Mucosa of stomach (tissue), 1 donor: Measurements from ENCODE around the gene ARHGEF25.
A peak's percentile ranks its signal among the peaks of the same experiment; 100 is the strongest.

Source experiments
- H3K27me3 ChIP-seq: one replicate; pipeline ENCODE4 v1.7.0; 2013; ENCODE audit warnings: mild to moderate bottlenecking, low read length; ENCODE audit not compliant: control insufficient read depth, insufficient read depth
- H3K36me3 ChIP-seq: one replicate; pipeline ENCODE4 v1.7.0; 2013; ENCODE audit warnings: low read length; ENCODE audit not compliant: control insufficient read depth, insufficient read depth
- H3K4me1 ChIP-seq: one replicate; pipeline ENCODE4 v1.7.0; 2013; ENCODE audit warnings: mild to moderate bottlenecking, low read length; ENCODE audit not compliant: control insufficient read depth, insufficient read depth
- H3K4me3 ChIP-seq: one replicate; pipeline ENCODE4 v1.7.0; 2013; ENCODE audit warnings: low read length
- H3K9ac ChIP-seq: one replicate; pipeline ENCODE4 v1.7.0; 2013; ENCODE audit warnings: mild to moderate bottlenecking, low read length, moderate library complexity
- H3K9me3 ChIP-seq: one replicate; pipeline ENCODE4 v1.7.0; 2013; ENCODE audit warnings: mild to moderate bottlenecking, low read length, moderate library complexity; ENCODE audit not compliant: control insufficient read depth
- donor health status: Pancreatic carcinoma.

ARHGEF25 gene

GRCh38 chr12:57605811-57606311, 5.4 kb upstream of the ARHGEF25 start:
- Histone ChIP-seq H3K9me3 (no peaks in the 10 kb centered on the region), H3K4me1 (peaks cover 26% of the 10 kb centered on the region), H3K36me3 (no peaks in the 10 kb centered on the region), H3K4me3 (peak overlapping the region; percentile 47), H3K9ac (no peak overlapping the region), H3K27me3 (peaks cover 14% of the 10 kb centered on the region)

GRCh38 chr12:57606399-57606798, 4.8 kb upstream of the ARHGEF25 start:
- H3K9me3 ChIP-seq: no peaks in the 10 kb centered on the region
- no peak overlapping the region for H3K9ac ChIP-seq
- no peaks in the 10 kb centered on the region for H3K36me3 ChIP-seq
- H3K4me1 ChIP-seq: peaks cover 32% of the 10 kb centered on the region
- peaks cover 19% of the 10 kb centered on the region for H3K27me3 ChIP-seq
- no peak overlapping the region for H3K4me3 ChIP-seq

- H3K36me3 ChIP-seq: no peaks in the 10 kb centered on the region
- peaks cover 33% of the 10 kb centered on the region for H3K4me1 ChIP-seq
- H3K27me3 ChIP-seq: peaks cover 23% of the 10 kb centered on the region
- no peaks in the 10 kb centered on the region for H3K9me3 ChIP-seq
- H3K9ac ChIP-seq: no peak overlapping the region
- H3K4me3 ChIP-seq: no peak overlapping the region
Measured at GRCh38 chr12:57606821-57607220, 4.4 kb upstream of the ARHGEF25 start.

- peaks cover 33% of the 10 kb centered on the region for H3K4me1 ChIP-seq
- no peaks in the 10 kb centered on the region for H3K9me3 ChIP-seq
- no peak overlapping the region for H3K9ac ChIP-seq
- H3K4me3 ChIP-seq: no peak overlapping the region
- H3K27me3 ChIP-seq: peaks cover 35% of the 10 kb centered on the region
- no peaks in the 10 kb centered on the region for H3K36me3 ChIP-seq
Measured at GRCh38 chr12:57607958-57608663, 3.1 kb upstream of the ARHGEF25 start.

GRCh38 chr12:57609101-57609780, 2.0 kb upstream of the ARHGEF25 start:
- H3K9ac ChIP-seq: no peak overlapping the region
- peaks cover 46% of the 10 kb centered on the region for H3K27me3 ChIP-seq
- no peaks in the 10 kb centered on the region for H3K9me3 ChIP-seq
- H3K4me3 ChIP-seq: no peak overlapping the region
- peaks cover 25% of the 10 kb centered on the region for H3K4me1 ChIP-seq
- no peaks in the 10 kb centered on the region for H3K36me3 ChIP-seq

GRCh38 chr12:57609781-57610553, 1.3 kb upstream of the ARHGEF25 start:
- Histone ChIP-seq H3K4me1 (peaks cover 21% of the 10 kb centered on the region), H3K36me3 (no peaks in the 10 kb centered on the region), H3K4me3 (peak overlapping the region; percentile 12), H3K9me3 (no peaks in the 10 kb centered on the region), H3K9ac (peak overlapping the region; percentile 56), H3K27me3 (peaks cover 53% of the 10 kb centered on the region)

- H3K36me3 ChIP-seq: no peaks in the 10 kb centered on the region
- H3K27me3 ChIP-seq: peaks cover 53% of the 10 kb centered on the region
- H3K9ac ChIP-seq: peak overlapping the region; percentile 65
- no peaks in the 10 kb centered on the region for H3K9me3 ChIP-seq
- peak overlapping the region; percentile 12 for H3K4me3 ChIP-seq
- H3K4me1 ChIP-seq: peaks cover 15% of the 10 kb centered on the region
Measured at GRCh38 chr12:57610554-57611107, 604 bp upstream of the ARHGEF25 start.

GRCh38 chr12:57611827-57612710, 834 bp downstream of the ARHGEF25 start:
- Histone ChIP-seq H3K9ac (peak overlapping the region; percentile 15), H3K9me3 (no peaks in the 10 kb centered on the region), H3K36me3 (no peaks in the 10 kb centered on the region), H3K4me1 (peaks cover 12% of the 10 kb centered on the region), H3K27me3 (peaks cover 61% of the 10 kb centered on the region), H3K4me3 (no peak overlapping the region)

GRCh38 chr12:57612711-57613426, 1.6 kb downstream of the ARHGEF25 start:
- Histone ChIP-seq H3K9me3 (no peaks in the 10 kb centered on the region), H3K4me1 (peaks cover 12% of the 10 kb centered on the region), H3K9ac (no peak overlapping the region), H3K36me3 (no peaks in the 10 kb centered on the region), H3K27me3 (peaks cover 68% of the 10 kb centered on the region), H3K4me3 (no peak overlapping the region)

- no peak overlapping the region for H3K4me3 ChIP-seq
- H3K4me1 ChIP-seq: peaks cover 12% of the 10 kb centered on the region
- no peaks in the 10 kb centered on the region for H3K9me3 ChIP-seq
- no peak overlapping the region for H3K9ac ChIP-seq
- no peaks in the 10 kb centered on the region for H3K36me3 ChIP-seq
- H3K27me3 ChIP-seq: peaks cover 75% of the 10 kb centered on the region
Measured at GRCh38 chr12:57613427-57614109, 2.3 kb downstream of the ARHGEF25 start.
